ENCODE results near the gene SLC25A33.

Gene SLC25A33

DNA sequence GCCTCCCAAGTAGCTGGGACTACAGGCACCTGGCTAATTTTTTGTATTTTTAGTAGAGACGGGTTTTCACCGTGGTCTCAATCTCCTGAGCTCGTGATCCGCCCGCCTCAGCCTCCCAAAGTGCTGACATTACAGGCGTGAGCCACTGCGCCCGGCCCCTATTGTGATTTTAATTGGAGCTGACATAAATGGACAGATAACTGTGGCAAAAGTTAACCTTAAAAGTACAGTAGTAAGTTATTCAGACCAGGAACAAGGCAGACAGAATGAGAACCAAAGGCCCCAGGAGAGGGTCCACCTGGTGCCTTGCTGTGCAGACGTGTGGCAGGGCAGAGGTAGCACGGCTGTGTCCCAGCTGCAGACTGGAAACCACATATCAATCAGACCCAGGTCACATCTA lies 60.5 kb downstream of the SLC25A33 start:
- TF ChIP-seq, protein P1, sequence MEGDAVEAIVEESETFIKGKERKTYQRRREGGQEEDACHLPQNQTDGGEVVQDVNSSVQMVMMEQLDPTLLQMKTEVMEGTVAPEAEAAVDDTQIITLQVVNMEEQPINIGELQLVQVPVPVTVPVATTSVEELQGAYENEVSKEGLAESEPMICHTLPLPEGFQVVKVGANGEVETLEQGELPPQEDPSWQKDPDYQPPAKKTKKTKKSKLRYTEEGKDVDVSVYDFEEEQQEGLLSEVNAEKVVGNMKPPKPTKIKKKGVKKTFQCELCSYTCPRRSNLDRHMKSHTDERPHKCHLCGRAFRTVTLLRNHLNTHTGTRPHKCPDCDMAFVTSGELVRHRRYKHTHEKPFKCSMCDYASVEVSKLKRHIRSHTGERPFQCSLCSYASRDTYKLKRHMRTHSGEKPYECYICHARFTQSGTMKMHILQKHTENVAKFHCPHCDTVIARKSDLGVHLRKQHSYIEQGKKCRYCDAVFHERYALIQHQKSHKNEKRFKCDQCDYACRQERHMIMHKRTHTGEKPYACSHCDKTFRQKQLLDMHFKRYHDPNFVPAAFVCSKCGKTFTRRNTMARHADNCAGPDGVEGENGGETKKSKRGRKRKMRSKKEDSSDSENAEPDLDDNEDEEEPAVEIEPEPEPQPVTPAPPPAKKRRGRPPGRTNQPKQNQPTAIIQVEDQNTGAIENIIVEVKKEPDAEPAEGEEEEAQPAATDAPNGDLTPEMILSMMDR (conservative IDR thresholded peaks at IDR 0.05; ENCODE audit: control insufficient read depth, insufficient read depth, low read depth, low read length) = no peak
- H3K4me3 ChIP-seq (ENCODE audit: control insufficient read depth, low read depth, low read length) = no peak overlapping the region
- DNase-seq (ENCODE audit: low read depth) = no peak

DNA sequence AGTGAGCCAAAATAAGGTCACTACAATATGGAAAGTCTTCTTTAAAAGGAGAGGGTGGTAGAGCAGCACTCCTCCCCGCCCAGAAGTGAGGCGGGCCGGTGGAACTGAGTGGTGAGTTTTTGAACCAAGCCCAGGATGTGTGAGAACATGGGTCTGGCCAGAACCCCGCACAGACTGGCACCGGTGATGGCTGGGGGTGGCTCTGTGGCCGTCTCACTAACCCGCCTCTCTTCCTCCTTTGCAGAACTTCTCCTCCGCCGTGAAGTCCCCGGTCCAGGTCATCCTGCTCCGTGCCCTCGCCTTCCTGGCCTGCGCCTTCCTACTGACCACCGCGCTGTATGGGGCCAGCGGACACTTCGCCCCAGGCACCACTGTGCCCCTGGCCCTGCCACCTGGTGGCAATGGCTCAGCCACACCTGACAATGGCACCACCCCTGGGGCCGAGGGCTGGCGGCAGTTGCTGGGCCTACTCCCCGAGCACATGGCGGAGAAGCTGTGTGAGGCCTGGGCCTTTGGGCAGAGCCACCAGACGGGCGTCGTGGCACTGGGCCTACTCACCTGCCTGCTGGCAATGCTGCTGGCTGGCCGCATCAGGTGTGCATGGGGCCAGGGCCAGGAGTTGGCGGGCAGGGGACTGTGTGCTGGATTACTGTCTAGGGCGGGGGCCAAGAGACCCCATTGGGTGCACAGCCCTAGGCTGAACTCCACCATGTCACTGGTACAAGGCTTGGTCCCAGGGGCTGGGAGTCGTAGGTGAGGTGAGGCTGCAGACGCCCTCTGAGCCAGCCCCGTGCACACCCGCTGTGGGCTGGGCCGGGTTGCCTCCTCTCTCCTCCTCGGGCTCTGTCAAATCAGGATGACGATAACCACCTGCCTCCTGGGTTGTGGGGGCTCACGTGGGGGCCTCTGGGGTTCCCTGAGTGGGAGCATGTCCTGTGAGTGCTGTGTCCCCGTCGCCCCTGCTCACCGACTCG lies 61.9 kb downstream of the SLC25A33 start:
- TF ChIP-seq, protein P1 (conservative IDR thresholded peaks at IDR 0.05; ENCODE audit: control insufficient read depth, insufficient read depth, low read depth, low read length) = no peak
- no peak overlapping the region for H3K4me3 ChIP-seq (ENCODE audit: control insufficient read depth, low read depth, low read length)
- DNase-seq (ENCODE audit: low read depth) = no peak

DNA sequence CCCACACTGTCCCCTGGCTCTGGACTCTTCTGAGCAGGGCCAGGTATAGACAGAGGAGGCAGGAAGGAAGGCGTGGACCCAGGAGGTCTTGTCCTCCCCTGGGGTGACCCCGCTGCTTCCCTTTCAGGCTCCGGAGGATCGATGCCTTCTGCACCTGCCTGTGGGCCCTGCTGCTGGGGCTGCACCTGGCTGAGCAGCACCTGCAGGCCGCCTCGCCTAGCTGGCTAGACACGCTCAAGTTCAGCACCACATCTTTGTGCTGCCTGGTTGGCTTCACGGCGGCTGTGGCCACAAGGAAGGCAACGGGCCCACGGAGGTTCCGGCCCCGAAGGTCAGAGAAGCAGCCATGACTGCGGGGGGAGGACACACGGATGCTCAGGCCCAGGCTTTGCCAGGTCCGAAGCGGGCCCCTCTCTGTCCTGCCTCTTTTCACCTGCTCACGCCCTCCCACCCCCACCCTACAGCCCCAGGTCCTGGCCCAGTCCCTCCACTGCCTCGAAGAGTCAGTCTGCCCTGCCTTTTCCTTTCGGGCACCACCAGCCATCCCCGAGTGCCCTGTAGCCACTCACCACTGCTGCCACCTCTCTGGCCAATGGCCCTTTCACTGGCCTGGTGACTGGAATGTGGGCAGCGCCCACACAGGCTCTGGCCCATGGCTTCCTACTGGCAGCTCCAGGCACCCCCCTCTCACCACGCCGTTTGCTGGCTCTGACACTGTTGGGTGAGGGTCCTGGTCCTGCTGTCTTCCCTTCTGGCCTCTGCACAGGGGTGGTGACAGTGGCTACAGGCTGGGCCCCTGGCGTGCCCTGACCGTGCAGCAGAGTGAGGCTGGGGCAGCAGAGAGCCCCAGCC lies 62.9 kb downstream of the SLC25A33 start:
- TF ChIP-seq, protein P1 (conservative IDR thresholded peaks at IDR 0.05; ENCODE audit: control insufficient read depth, insufficient read depth, low read depth, low read length) = no peak
- H3K4me3 ChIP-seq (ENCODE audit: control insufficient read depth, low read depth, low read length) = no peak overlapping the region
- no peak for DNase-seq (ENCODE audit: low read depth)

- no peak for DNase-seq (ENCODE audit: low read depth)
- H3K4me3 ChIP-seq (ENCODE audit: control insufficient read depth, low read depth, low read length) = no peak overlapping the region
- TF ChIP-seq, protein P1 (conservative IDR thresholded peaks at IDR 0.05; ENCODE audit: control insufficient read depth, insufficient read depth, low read depth, low read length) = no peak
Measured at GRCh38 chr1:9602794-9603167, 63.5 kb downstream of the SLC25A33 start.

DNA sequence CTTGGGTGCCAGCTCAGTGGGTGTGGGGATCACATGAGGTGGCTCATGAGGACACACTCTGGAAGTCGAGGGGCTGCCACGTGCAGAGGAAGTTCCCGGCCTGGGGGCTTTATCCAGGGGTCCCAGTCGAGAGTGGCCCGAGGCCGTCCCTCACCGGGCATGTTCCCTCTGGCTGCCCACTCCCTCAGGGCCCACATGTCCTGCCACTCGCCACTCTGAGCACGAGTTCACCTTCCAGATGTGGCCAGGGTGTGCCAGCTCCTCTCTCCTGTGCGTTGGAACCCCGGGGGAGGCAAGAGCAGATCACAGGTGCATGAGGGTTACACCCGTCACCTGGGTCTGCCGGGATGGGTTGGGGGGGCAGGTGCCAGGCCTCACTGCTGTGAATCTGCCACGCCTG lies 64.0 kb downstream of the SLC25A33 start:
- DNase-seq (ENCODE audit: low read depth) = no peak
- TF ChIP-seq, protein P1 (conservative IDR thresholded peaks at IDR 0.05; ENCODE audit: control insufficient read depth, insufficient read depth, low read depth, low read length) = no peak
- H3K4me3 ChIP-seq (ENCODE audit: control insufficient read depth, low read depth, low read length) = no peak overlapping the region

- no peak for DNase-seq (ENCODE audit: low read depth)
- H3K4me3 ChIP-seq (ENCODE audit: control insufficient read depth, low read depth, low read length) = no peak overlapping the region
- TF ChIP-seq, protein P1 (conservative IDR thresholded peaks at IDR 0.05; ENCODE audit: control insufficient read depth, insufficient read depth, low read depth, low read length) = no peak
Measured at GRCh38 chr1:9603766-9604753, 64.8 kb downstream of the SLC25A33 start.
